Loucy (cell line): ENCODE results near the gene DCUN1D5.
"Not testable (repeated sequence)": the region's sequence is repeated elsewhere in the genome, so short reads cannot be mapped to it uniquely, and the experiment has no call there.

ENCODE experiments used
- H2AFZ ChIP-seq: fragments of 200-600 bp; sonication (generic); 2 replicates; pipeline ENCODE4 v1.6.0; 2016; ENCODE audit warnings: antibody characterized with exemption, mild to moderate bottlenecking, low read length, moderate library complexity
- H3F3A ChIP-seq: fragments of 200-600 bp; 2 replicates; pipeline ENCODE4 v1.6.0; 2016; ENCODE audit warnings: antibody characterized with exemption, low read depth, mild to moderate bottlenecking
- H3K27me3 ChIP-seq: fragments of 200-600 bp; sonication (generic); 2 replicates; pipeline ENCODE4 v1.6.1; 2014; ENCODE audit warnings: low read length, mild to moderate bottlenecking; ENCODE audit not compliant: insufficient read depth, poor library complexity, severe bottlenecking
- H3K36me3 ChIP-seq: fragments of 200-600 bp; sonication (generic); 2 replicates; pipeline ENCODE4 v1.6.1; 2016; ENCODE audit warnings: low read length; ENCODE audit not compliant: insufficient read depth
- H3K4me1 ChIP-seq: fragments of 200-600 bp; sonication (generic); 2 replicates; pipeline ENCODE4 v1.5.1; 2014; ENCODE audit warnings: low read length, mild to moderate bottlenecking; ENCODE audit not compliant: insufficient read depth, poor library complexity, severe bottlenecking
- H3K4me2 ChIP-seq: fragments of 200-600 bp; sonication (generic); 2 replicates; pipeline ENCODE4 v1.6.0; 2014; ENCODE audit warnings: antibody characterized with exemption, low read length, low read depth, mild to moderate bottlenecking; ENCODE audit not compliant: poor library complexity, severe bottlenecking
- H3K4me3 ChIP-seq: fragments of 200-600 bp; sonication (generic); 2 replicates; pipeline ENCODE4 v1.5.1; 2014; ENCODE audit warnings: low read length, mild to moderate bottlenecking, mixed read lengths; ENCODE audit not compliant: poor library complexity, severe bottlenecking
- H3K79me2 ChIP-seq: fragments of 200-600 bp; sonication (generic); 2 replicates; pipeline ENCODE4 v1.6.1; 2014; ENCODE audit warnings: low read length; ENCODE audit not compliant: insufficient read depth
- H3K9ac ChIP-seq: fragments of 200-600 bp; sonication (generic); 2 replicates; pipeline ENCODE4 v1.6.0; 2014; ENCODE audit warnings: mild to moderate bottlenecking, low read depth, low read length, moderate library complexity; ENCODE audit not compliant: poor library complexity, severe bottlenecking
- H3K9me2 ChIP-seq: fragments of 200-600 bp; sonication (generic); replicated peaks from 2 replicates; pipeline ENCODE4 v1.6.1; 2016; ENCODE audit warnings: low read depth, low read length, mixed read lengths
- H3K9me3 ChIP-seq: fragments of 200-600 bp; sonication (generic); 2 replicates; pipeline ENCODE4 v1.6.1; 2014; ENCODE audit warnings: mild to moderate bottlenecking, antibody characterized with exemption, low read length, low read depth; ENCODE audit not compliant: insufficient read depth
- H4K20me1 ChIP-seq: fragments of 200-600 bp; sonication (generic); 2 replicates; pipeline ENCODE4 v1.6.0; 2014; ENCODE audit warnings: antibody characterized with exemption, low read length, mild to moderate bottlenecking; ENCODE audit not compliant: insufficient read depth, poor library complexity, severe bottlenecking
- EZH2phosphoT487 ChIP-seq: fragments of 200-600 bp; IDR thresholded peaks from 2 replicates; pipeline ENCODE4 v1.6.1; 2018; ENCODE audit warnings: antibody characterized with exemption, mild to moderate bottlenecking, moderate library complexity, borderline replicate concordance
- TF ChIP-seq, protein P1 (sequence below): fragments of 200-600 bp; sonication (generic); conservative IDR thresholded peaks from 2 replicates; pipeline ENCODE4 v1.5.1; 2014; ENCODE audit warnings: mild to moderate bottlenecking, antibody characterized with exemption, low read length

The DCUN1D5 gene

DNA sequence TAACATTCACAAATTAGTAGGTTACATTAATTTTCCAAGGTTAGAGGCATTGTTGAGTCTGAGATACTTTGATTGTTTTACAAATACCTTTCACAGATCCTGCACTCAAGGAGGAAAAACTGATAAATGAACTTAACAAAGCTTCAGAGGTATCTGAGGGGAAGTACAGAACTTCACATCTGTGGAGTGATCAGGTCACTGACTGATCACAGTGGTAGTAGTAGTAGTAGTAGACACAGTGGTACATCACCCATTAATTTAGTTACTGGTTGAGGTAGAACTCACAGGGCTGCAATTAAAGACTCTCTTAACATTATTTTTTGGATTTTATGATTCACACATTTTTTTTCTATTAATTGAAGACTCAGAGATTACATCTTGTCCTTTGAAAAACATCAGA, 56.7 kb downstream of the DCUN1D5 start:
- Histone ChIP-seq H3K4me1 (peaks cover 4% of the 10 kb centered on the region), H3K36me3 (no peaks in the 10 kb centered on the region), H3K4me2 (no peak overlapping the region)

DNA sequence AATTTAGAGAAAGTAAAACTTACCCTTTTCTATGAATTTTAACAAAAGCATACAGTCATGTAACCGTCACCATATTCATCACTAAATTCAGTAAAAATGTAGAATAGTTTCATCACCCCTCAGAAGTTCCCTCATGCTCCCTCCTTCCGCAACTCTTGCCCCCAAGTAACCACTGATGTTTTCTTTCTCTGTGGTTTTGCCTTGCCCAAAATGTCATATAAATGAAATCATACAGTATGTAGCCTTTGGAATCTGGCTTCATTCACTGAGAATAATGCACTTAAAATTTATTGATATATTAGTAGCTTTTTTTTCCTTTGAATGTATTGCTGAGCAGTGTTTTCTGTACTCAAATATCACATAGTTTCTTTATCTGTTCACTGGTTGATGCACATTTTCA, 60.1 kb downstream of the DCUN1D5 start:
- Histone ChIP-seq H3K9me3 (no peaks in the 10 kb centered on the region), H3K9me2 (no peaks in the 10 kb centered on the region), H3K4me1 (peaks cover 4% of the 10 kb centered on the region), H2AFZ (no peak overlapping the region), H3K27me3 (no peaks in the 10 kb centered on the region), H3K79me2 (no peaks in the 10 kb centered on the region), H3K9ac (no peak overlapping the region), H3K4me3 (no peak overlapping the region), H4K20me1 (no peaks in the 10 kb centered on the region), H3K36me3 (no peaks in the 10 kb centered on the region), H3F3A (no peaks in the 10 kb centered on the region), H3K4me2 (no peak overlapping the region)
- TF ChIP-seq, protein P1, sequence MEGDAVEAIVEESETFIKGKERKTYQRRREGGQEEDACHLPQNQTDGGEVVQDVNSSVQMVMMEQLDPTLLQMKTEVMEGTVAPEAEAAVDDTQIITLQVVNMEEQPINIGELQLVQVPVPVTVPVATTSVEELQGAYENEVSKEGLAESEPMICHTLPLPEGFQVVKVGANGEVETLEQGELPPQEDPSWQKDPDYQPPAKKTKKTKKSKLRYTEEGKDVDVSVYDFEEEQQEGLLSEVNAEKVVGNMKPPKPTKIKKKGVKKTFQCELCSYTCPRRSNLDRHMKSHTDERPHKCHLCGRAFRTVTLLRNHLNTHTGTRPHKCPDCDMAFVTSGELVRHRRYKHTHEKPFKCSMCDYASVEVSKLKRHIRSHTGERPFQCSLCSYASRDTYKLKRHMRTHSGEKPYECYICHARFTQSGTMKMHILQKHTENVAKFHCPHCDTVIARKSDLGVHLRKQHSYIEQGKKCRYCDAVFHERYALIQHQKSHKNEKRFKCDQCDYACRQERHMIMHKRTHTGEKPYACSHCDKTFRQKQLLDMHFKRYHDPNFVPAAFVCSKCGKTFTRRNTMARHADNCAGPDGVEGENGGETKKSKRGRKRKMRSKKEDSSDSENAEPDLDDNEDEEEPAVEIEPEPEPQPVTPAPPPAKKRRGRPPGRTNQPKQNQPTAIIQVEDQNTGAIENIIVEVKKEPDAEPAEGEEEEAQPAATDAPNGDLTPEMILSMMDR, result no peak
- TF ChIP-seq EZH2phosphoT487, result no peak

More for the DNA sequence above, 56.7 kb downstream of the DCUN1D5 start:
- Histone ChIP-seq H3K4me3 (no peak overlapping the region), H3F3A (no peaks in the 10 kb centered on the region), H3K27me3 (no peaks in the 10 kb centered on the region), H3K9ac (no peak overlapping the region), H3K9me2 (no peaks in the 10 kb centered on the region), H3K9me3 (no peaks in the 10 kb centered on the region), H4K20me1 (no peaks in the 10 kb centered on the region), H2AFZ (peak overlapping the region; percentile 82; the same call in 1 of the 2 replicates), H3K79me2 (no peaks in the 10 kb centered on the region)
- no peak for TF ChIP-seq EZH2phosphoT487
- TF ChIP-seq, protein P1, result no peak

DNA sequence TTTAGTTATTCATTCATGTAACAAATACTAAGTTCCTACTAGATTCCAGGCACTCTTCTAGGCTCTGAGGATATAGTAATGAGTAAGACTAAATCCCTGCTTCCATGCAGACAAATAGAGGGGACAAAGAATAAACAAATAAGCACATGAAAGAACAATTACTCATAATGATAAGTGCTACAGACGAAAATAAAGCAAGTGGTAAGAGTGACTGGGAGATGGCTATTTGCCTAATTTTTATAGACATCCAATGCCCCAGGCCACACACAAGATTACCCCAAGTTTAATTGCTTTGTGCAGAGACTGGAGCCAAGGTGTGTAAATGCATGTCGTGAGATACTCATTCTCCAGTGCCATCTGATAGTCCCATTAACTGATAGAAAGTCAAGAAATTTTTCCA, 62.6 kb downstream of the DCUN1D5 start:
- no peak overlapping the region for H3K4me2 ChIP-seq
- TF ChIP-seq EZH2phosphoT487, result no peak
- TF ChIP-seq, protein P1, result no peak
- H3K36me3 ChIP-seq, result no peaks in the 10 kb centered on the region
- H3K4me3 ChIP-seq, result no peak overlapping the region
- no peaks in the 10 kb centered on the region for H3K4me1 ChIP-seq
- H3K27me3 ChIP-seq, result no peaks in the 10 kb centered on the region
- no peak overlapping the region for H2AFZ ChIP-seq
- no peaks in the 10 kb centered on the region for H4K20me1 ChIP-seq
- H3K9ac ChIP-seq, result no peak overlapping the region
- no peaks in the 10 kb centered on the region for H3K79me2 ChIP-seq
- no peaks in the 10 kb centered on the region for H3K9me3 ChIP-seq
- H3F3A ChIP-seq, result no peaks in the 10 kb centered on the region
- H3K9me2 ChIP-seq, result no peaks in the 10 kb centered on the region

- not testable (repeated sequence) for H3K4me1 ChIP-seq, H4K20me1 ChIP-seq, H3F3A ChIP-seq, H3K9me3 ChIP-seq, H3K4me2 ChIP-seq, H3K36me3 ChIP-seq, H3K9ac ChIP-seq, H3K79me2 ChIP-seq, H3K27me3 ChIP-seq, H3K4me3 ChIP-seq, H3K9me2 ChIP-seq, H2AFZ ChIP-seq
Measured at GRCh38 chr11:103028304-103029020, 63.5 kb downstream of the DCUN1D5 start.
